DMS53 (cell line): ENCODE measurements around the gene OLFML3.
"Not testable (repeated sequence)": the region's sequence is repeated elsewhere in the genome, so short reads cannot be mapped to it uniquely, and the experiment has no call there.

Source experiments
- DNase-seq: peaks from one replicate; lab custom pipeline; 2025; lab: John Stamatoyannopoulos, UW

OLFML3 gene

GRCh38 chr1:113978863-113979702 is at the start of gene OLFML3:
OLFML3 (plus strand) TSS chr1:113979474; CDS start chr1:113979517, 43 bp downstream.
- peak; percentile 94 for DNase-seq

- DNase-seq: peak; percentile 81
These were observed 49.4 kb upstream of the OLFML3 start for GRCh38 chr1:113929750-113930498.

- peak; percentile 56 for DNase-seq
These were observed 48.6 kb upstream of the OLFML3 start for GRCh38 chr1:113930499-113931161.

DNA sequence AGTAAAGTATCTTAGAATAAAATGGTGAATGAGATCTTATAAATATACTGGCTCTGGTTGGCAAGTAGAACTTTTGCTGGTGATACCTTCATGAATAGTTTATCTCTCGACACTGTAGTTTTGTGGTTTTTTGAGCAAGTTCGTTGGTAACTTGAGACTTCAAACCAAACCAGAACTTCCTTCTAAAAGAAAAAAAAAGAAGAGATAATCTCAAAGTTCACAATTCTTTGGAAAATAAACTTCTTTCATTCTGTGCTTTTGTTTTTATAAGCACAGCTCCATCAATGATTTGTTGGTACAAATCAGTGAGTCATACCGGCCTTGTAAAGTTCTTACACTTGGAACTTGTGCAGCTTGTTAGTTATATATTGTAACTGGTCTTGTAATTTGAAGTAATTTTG is 47.8 kb upstream of the OLFML3 start:
- no peak for DNase-seq

GRCh38 chr1:113934006-113934405 is 45.3 kb upstream of the OLFML3 start:
- no peak for DNase-seq

DNA sequence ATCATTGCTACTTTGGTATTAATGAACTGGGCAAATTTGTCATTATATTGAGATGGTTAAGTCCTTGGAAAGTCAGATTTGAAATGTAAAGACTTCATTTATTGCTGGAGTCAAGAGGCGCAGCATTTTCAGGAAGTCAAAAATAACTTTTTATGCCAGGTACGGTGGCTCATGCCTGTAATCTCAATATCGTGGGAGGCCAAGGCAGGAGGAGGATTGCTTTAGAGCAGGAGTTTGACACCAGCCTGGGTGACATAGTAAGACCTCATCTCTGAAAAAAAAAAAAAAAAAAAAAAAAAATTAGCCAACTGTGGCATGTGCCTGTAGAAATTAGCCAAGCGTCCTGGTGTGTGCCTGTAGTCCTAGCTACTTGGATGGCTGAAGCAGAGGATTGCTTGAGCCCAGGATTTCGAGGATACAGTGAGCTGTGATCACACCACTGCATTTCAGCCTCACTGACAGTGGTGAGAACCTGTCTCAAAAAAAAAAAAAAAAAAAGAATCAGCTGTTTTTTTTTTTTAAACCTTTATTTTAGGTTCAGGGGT is 44.7 kb upstream of the OLFML3 start:
- no peak for DNase-seq

DNA sequence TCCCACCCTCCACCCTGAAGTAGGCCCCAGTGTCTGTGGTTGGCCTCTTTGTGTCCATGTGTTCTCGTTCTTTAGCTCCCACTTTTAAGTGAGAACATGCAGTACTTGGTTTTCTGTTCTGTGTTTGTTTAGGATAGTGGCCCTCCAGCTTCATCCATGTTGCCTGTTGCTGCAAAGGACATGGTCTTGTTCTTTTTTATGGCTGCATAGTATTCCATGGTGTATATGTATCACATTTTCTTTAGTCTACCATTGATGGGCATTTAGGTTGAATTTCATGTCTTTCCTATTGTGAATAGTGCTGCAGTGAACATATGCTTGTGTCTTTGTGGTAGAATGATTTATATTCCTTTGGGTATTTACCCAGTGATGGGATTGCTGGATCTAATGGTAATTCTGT is 44.1 kb upstream of the OLFML3 start:
- no peak for DNase-seq

- no peak for DNase-seq
These were observed 43.3 kb upstream of the OLFML3 start for GRCh38 chr1:113935970-113936369.

- no peak for DNase-seq
These were observed 42.1 kb upstream of the OLFML3 start for GRCh38 chr1:113937146-113937545.

DNA sequence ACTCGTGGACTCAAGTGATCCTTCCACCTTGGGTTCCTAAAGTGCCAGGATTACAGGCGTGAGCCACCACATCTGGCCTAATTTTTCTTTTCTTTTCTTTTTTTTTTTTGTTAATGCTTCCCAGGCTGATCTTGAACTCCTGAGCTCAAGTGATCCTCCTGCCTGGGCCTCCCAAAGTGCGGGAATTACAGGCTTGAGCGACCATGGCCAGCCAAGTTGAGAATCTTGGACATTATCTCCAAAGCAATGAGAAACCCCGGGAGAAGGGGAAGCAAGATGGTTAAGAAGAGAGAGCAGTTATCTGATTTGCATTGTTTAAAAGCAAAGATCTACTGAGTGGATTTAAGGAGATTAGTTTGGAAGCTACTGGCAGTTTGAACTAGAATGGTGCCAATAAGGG is 41.1 kb upstream of the OLFML3 start:
- DNase-seq: no peak

- DNase-seq: no peak
These were observed 38.7 kb upstream of the OLFML3 start for GRCh38 chr1:113940365-113941244.

GRCh38 chr1:113941245-113941559 is 38.1 kb upstream of the OLFML3 start:
- no peak for DNase-seq

DNA sequence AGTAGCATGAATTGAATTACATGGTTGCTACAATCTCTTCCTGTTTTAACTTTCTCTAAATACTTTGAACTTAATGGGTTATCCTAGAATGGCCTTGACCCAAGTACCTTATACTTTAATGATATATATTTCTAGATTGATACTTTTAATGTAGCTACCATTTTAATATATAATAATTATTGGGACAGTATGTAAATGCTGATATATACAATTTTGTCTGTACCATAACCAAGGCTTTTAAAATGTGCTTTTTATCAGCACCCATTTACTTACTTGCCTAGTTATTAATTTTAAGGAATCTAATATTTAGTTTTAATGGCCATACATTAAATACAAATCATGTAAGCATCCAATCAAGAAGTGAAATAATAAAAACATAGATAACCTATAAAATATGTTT is 36.7 kb upstream of the OLFML3 start:
- no peak for DNase-seq

DNA sequence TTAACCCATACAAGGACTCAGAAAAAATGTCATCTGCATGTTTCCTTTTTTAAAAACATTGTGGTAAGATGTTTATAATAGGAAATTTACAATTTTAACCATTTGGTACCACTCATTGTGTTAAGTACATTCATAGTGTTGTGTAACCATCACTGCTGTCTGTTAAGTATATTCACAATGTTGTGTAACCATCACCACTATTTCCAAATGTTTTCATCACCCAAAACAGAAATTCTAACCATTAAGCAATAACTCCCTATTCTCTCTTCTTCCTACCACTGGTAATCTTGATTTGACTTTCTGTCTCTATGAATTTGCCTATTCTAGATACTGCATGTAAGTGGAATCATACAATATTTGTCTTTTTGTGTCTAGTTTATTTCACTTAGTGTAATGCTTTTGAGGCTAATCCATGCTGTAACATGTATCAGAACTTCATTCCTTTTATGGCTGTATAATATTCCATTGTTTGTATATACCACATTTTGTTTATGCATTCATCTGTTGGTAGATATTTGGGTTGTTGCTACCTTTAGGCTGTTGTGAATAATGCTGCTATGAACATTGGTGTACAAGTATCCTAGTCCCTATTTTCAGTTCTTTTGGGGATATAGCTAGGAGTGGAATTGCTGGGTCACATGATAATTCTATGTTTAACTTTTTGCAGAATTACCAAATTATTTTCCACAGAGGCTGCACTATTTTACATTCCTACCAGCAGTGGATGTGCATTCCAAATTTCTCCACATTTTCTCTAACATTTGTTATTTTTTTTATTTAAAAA is 36.1 kb upstream of the OLFML3 start:
- no peak for DNase-seq

DNA sequence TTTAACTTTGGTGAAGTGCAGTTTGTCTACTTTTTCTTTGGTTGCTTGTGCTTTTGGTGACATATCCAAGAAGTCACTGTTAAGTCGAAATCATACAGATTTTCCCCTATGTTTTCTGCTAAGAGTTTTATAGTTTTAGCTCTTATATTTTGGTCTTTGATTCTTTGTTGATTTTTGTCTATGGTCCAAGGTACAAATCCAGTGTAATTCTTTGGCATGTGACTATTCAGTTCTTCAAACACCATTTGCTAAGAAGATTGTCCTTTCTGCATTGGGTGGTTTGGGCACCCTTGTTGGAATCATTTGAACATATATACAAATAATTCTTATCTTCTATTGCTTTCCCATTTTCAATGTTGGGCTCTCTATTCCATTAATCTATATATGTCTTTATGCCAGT is 33.9 kb upstream of the OLFML3 start:
- no peak for DNase-seq

GRCh38 chr1:113946112-113946511 is 33.2 kb upstream of the OLFML3 start:
- DNase-seq: no peak

DNA sequence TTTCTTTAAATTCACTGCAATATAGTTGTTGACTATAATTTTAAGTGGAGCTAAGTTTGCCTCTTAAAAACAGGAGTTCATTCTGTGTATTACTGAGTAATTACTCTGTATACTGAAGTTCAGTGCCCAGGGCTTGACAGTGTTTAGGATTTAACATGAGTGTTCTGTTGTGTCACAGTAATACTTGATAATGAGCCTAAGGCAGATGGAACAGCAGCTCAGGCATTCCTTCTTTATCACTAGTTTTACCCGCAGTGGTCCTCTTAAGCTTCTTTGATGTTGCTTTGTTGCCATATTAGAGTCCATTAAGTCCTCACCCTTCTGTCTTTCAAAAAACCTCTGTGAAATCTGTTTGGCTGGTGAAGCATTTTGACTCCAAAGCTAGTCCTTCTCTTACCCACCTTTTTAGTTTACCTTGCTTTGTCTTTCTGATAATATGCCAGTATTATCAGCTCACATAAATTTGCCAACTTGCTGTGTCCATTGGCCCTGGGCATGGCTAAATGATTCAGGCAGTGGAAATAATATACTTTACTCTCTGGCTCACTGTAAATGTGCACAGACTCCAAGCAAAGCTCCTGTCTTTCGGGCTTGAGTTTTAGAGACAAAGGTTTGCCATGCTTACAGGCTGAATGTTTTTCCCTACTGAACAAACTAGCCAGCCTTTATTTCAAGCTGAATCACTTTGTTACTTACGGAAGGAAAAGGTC is 32.4 kb upstream of the OLFML3 start:
- DNase-seq: no peak

- DNase-seq: no peak
These were observed 31.7 kb upstream of the OLFML3 start for GRCh38 chr1:113947388-113948107.

DNA sequence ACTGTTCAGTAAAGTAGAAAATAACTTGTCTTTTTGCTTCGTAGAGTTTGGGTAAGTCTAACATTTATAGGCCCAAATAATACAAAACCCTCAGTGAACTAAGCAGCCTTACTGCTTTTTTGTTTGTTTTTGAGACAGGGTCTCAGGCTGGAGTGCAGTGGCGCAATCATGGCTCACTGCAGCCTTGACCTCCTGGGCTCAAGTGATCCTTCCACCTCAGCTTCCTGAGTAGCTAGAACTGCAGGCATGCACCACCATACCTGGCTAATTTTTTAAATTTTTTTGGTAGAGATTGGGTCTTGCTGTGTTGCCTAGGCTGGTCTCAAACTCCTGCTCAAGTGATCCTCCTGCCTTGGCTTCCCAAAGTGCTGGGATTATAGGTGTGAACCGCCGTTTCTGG is 31.1 kb upstream of the OLFML3 start:
- not testable (repeated sequence) for DNase-seq

DNA sequence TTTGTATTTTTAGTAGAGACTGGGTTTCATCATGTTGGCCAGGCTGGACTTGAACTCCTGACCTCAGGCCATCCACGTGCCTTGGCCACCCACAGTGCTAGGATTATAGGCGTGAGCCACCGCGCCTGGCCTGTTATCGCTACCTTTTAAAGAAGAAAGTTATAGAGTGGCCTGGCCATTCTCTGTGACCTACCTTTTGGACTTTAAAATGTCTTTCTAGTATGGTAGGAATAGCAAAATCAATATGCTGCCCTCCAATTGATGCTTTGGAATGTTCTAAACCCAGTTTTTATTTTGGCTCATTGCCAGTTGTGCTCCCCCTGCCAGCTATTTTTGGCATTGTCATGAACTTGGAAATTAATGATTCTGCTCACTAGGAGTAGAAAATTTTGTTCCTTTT is 30.3 kb upstream of the OLFML3 start:
- peak; percentile 13 for DNase-seq
